MCF 10A (cell line): Measurements from ENCODE around the gene FXYD6. TPM values are rescaled to one million over a fixed set of nuclear protein-coding genes. Genes with fewer than 3 reads are reported as not detected.

Experiments
- BruUV-seq: library from RNA; stranded (reverse); fragments of 400-500 nt; replicated peaks from 2 replicates; lab custom pipeline; 2021; lab: Mats Ljungman, UMichigan
- CTCF ChIA-PET: fragments of 300-600 bp; sonication (Branson Sonifier 250); formaldehyde crosslinking; extraction: SDS; loops from one replicate; lab custom pipeline; 2021; ENCODE audit warnings: antibody characterized with exemption, inconsistent platforms; lab: Yijun Ruan, JAX
- POLR2A ChIA-PET: fragments of 300-600, 350-650 bp; sonication (Branson Sonifier 250); formaldehyde crosslinking; extraction: SDS; loops from one replicate; lab custom pipeline; 2020; ENCODE audit warnings: antibody characterized with exemption, inconsistent platforms; lab: Yijun Ruan, JAX
- DNase-seq: peaks from one replicate; pipeline ENCODE4 v3.0.0-alpha.2; 2018; ENCODE audit not compliant: unreplicated experiment
- H3K27ac Mint-ChIP-seq: one replicate; pipeline ENCODE4 v1.8.0; 2022; ENCODE audit warnings: mild to moderate bottlenecking, low read depth, mixed read lengths; ENCODE audit not compliant: unreplicated experiment
- H3K27me3 Mint-ChIP-seq: one replicate; pipeline ENCODE4 v1.8.0; 2022; ENCODE audit warnings: mixed read lengths; ENCODE audit not compliant: insufficient read depth, unreplicated experiment
- H3K36me3 Mint-ChIP-seq: one replicate; pipeline ENCODE4 v1.8.0; 2022; ENCODE audit warnings: mild to moderate bottlenecking, moderate library complexity, mixed read lengths; ENCODE audit not compliant: insufficient read depth, unreplicated experiment
- H3K4me1 Mint-ChIP-seq: one replicate; pipeline ENCODE4 v1.8.0; 2022; ENCODE audit warnings: mixed read lengths; ENCODE audit not compliant: insufficient read depth, unreplicated experiment
- H3K4me3 Mint-ChIP-seq: one replicate; pipeline ENCODE4 v1.8.0; 2022; ENCODE audit warnings: mild to moderate bottlenecking, moderate library complexity, mixed read lengths; ENCODE audit not compliant: unreplicated experiment
- H3K9me3 Mint-ChIP-seq: one replicate; pipeline ENCODE4 v1.8.0; 2022; ENCODE audit warnings: mixed read lengths; ENCODE audit not compliant: unreplicated experiment
- CTCF ChIP-seq: fragments of 200-600 bp; IDR thresholded peaks from one replicate; pipeline ENCODE4 v1.8.0; 2022; ENCODE audit warnings: antibody characterized with exemption, mild to moderate bottlenecking; ENCODE audit not compliant: unreplicated experiment
- intact Hi-C: fragments of 100-400 bp; cut with micrococcal nuclease; formaldehyde crosslinking; loops from 2 replicates; pipeline ENCODE4 v1.14.1; 2022
- total RNA-seq: library from RNA; stranded (reverse); gene quantifications from 2 replicates; pipeline ENCODE4 v1.2.3, GENCODE V29; 2022

Gene FXYD6
- total RNA-seq, 1 experiment from 2014 or later = not detected

- TF ChIP-seq CTCF = no peak
- Mint-ChIP-seq H3K9me3 (no peaks in the 10 kb centered on the region), H3K27me3 (no peaks in the 10 kb centered on the region), H3K27ac (peak overlapping the region; percentile 72), H3K4me1 (peaks cover 8% of the 10 kb centered on the region), H3K36me3 (no peaks in the 10 kb centered on the region), H3K4me3 (peak overlapping the region; percentile 49)
- no peak for DNase-seq
- no TSS peak for BruUV-seq
- intact Hi-C loops = no loop called here
- POLR2A ChIA-PET = no interaction called here
- CTCF ChIA-PET = interaction anchor here (0.7 to 1.6 kb wide), 2 partner anchors 91 kb away, joined by 3 to 4 read pairs; no protein-coding TSS in a partner anchor
These were observed 31.8 kb upstream of the FXYD6 start for GRCh38 chr11:117908109-117908895.

GRCh38 chr11:117907276-117908108 is 31.0 kb upstream of the FXYD6 start:
- no peak for TF ChIP-seq CTCF
- DNase-seq = peak; percentile 97
- no peaks in the 10 kb centered on the region for H3K27me3 Mint-ChIP-seq
- H3K36me3 Mint-ChIP-seq = no peaks in the 10 kb centered on the region
- H3K27ac Mint-ChIP-seq = peak overlapping the region; percentile 72
- no peaks in the 10 kb centered on the region for H3K9me3 Mint-ChIP-seq
- CTCF ChIA-PET = interaction anchor here (1.2 to 1.6 kb wide), 2 partner anchors 38 to 90 kb away, joined by 4 to 6 read pairs; no protein-coding TSS in a partner anchor
- POLR2A ChIA-PET = interaction anchor here (0.7 to 1.0 kb wide), 3 partner anchors 24 to 30 kb away, joined by 3 read pairs; no protein-coding TSS in a partner anchor
- intact Hi-C loops = no loop called here
- peaks cover 8% of the 10 kb centered on the region for H3K4me1 Mint-ChIP-seq
- BruUV-seq = TSS peak; percentile 90
- H3K4me3 Mint-ChIP-seq = peak overlapping the region; percentile 49

GRCh38 chr11:117906710-117907109 is 30.3 kb upstream of the FXYD6 start:
- H3K36me3 Mint-ChIP-seq = no peaks in the 10 kb centered on the region
- TF ChIP-seq CTCF = no peak
- ChIA-PET CTCF (interaction anchor here (1.2 to 1.6 kb wide), 2 partner anchors 39 to 89 kb away, joined by 4 to 6 read pairs; no protein-coding TSS in a partner anchor), POLR2A (interaction anchor here (0.7 to 1.0 kb wide), 3 partner anchors 23 to 31 kb away, joined by 3 read pairs; no protein-coding TSS in a partner anchor)
- no peak overlapping the region for H3K27ac Mint-ChIP-seq
- intact Hi-C loops = no loop called here
- BruUV-seq = no TSS peak
- H3K4me1 Mint-ChIP-seq = peaks cover 8% of the 10 kb centered on the region
- H3K9me3 Mint-ChIP-seq = no peaks in the 10 kb centered on the region
- H3K4me3 Mint-ChIP-seq = no peak overlapping the region
- DNase-seq = peak; percentile 1
- H3K27me3 Mint-ChIP-seq = no peaks in the 10 kb centered on the region

- TF ChIP-seq CTCF = no peak
- no peaks in the 10 kb centered on the region for H3K36me3 Mint-ChIP-seq
- BruUV-seq = no TSS peak
- ChIA-PET POLR2A (no interaction called here), CTCF (no interaction called here)
- H3K27ac Mint-ChIP-seq = no peak overlapping the region
- DNase-seq = no peak
- peaks cover 8% of the 10 kb centered on the region for H3K4me1 Mint-ChIP-seq
- no peak overlapping the region for H3K4me3 Mint-ChIP-seq
- intact Hi-C loops = no loop called here
- no peaks in the 10 kb centered on the region for H3K27me3 Mint-ChIP-seq
- H3K9me3 Mint-ChIP-seq = no peaks in the 10 kb centered on the region
These were observed 29.7 kb upstream of the FXYD6 start for GRCh38 chr11:117906126-117906525.
